K562 (cell line): ENCODE data around the gene GFI1. TPM values are rescaled to one million over a fixed set of nuclear protein-coding genes. Genes with fewer than 3 reads are reported as not detected.
A peak's percentile ranks its signal among the peaks of the same experiment; 100 is the strongest.

Experiments
- ATAC-seq: fragments of 200-7000 bp; cut with Tn5 transposase; 3 replicates; pipeline ENCODE4 v1.9.1; 2020; ENCODE audit warnings: moderate library complexity
- BruUV-seq: library from RNA; stranded (reverse); fragments of 400-500 nt; replicated peaks from 2 replicates; lab custom pipeline; 2021; lab: Mats Ljungman, UMichigan
- CTCF ChIA-PET: fragments of 300-600 bp; formaldehyde crosslinking; extraction: SDS; loops from one replicate; lab custom pipeline; 2021; ENCODE audit warnings: low intra/inter-chr PET ratio; lab: Yijun Ruan, JAX
- POLR2A ChIA-PET: fragments of 300-600, 350-650 bp; sonication (Branson Sonifier 250); formaldehyde crosslinking; extraction: SDS; loops from one replicate; lab custom pipeline; 2021; ENCODE audit warnings: antibody characterized with exemption, inconsistent platforms; lab: Yijun Ruan, JAX
- DNase-seq, 4 experiments: peaks; one replicate each; pipeline versions ENCODE4 v3.0.0 to v3.0.0-alpha.2; 2011 to 2018; ENCODE audit warnings: low spot score in 3 of 4, mixed read lengths in 3 of 4; ENCODE audit errors: extremely low read depth in 1 of 4
- FAIRE-seq: peaks from 2 replicates; lab custom pipeline; 2011; peaks lifted over from hg19 to GRCh38; lab: Jason Lieb, UNC
- H2AFZ ChIP-seq: 2 replicates; pipeline ENCODE4 v1.6.0; 2011; ENCODE audit warnings: low read depth, low read length, control low read depth, inconsistent platforms
- H3K27ac ChIP-seq: fragments of 200-600 bp; 3 replicates; pipeline ENCODE4 v1.8.0; 2011; ENCODE audit warnings: low read depth, mild to moderate bottlenecking, control low read depth, inconsistent platforms, low read length, moderate library complexity, mixed read lengths; ENCODE audit errors: extremely low read depth
- H3K27me3 ChIP-seq, 2 experiments: fragments of 300-600 bp in 1 of 2; 2 replicates in 1 of 2; 3 replicates in 1 of 2; pipeline versions ENCODE4 v1.6.0 to v1.8.0; 2011; ENCODE audit warnings: inconsistent platforms in 2 of 2, low read length in 2 of 2, mild to moderate bottlenecking in 1 of 2, mixed read lengths in 1 of 2, moderate library complexity in 1 of 2; ENCODE audit not compliant: control insufficient read depth in 2 of 2, insufficient read depth in 2 of 2
- H3K36me3 ChIP-seq: fragments of 300-600 bp; 3 replicates; pipeline ENCODE4 v1.8.0; 2011; ENCODE audit warnings: mild to moderate bottlenecking, low read length, inconsistent platforms; ENCODE audit not compliant: control insufficient read depth, insufficient read depth
- H3K4me1 ChIP-seq, 2 experiments: fragments of 200-600 bp in 1 of 2; replicated peaks in 1 of 2; 2 replicates in 1 of 2; 3 replicates in 1 of 2; pipeline versions ENCODE4 v1.5.1 to v1.8.0; 2011; ENCODE audit warnings: inconsistent platforms in 2 of 2, low read length in 2 of 2, mild to moderate bottlenecking in 1 of 2, mixed read lengths in 1 of 2, moderate library complexity in 1 of 2; ENCODE audit not compliant: control insufficient read depth in 2 of 2, insufficient read depth in 2 of 2
- H3K4me2 ChIP-seq: 2 replicates; pipeline ENCODE4 v1.6.1; 2011; ENCODE audit warnings: low read length, control low read depth, inconsistent platforms, mixed read lengths; ENCODE audit not compliant: insufficient read depth
- H3K4me3 ChIP-seq: fragments of 200-600 bp; sonication (generic), shearing (Covaris generic); 2 replicates; pipeline ENCODE4 v1.5.1; 2016; ENCODE audit warnings: control low read depth, inconsistent platforms
- H3K79me2 ChIP-seq: fragments of 200-600 bp; 3 replicates; pipeline ENCODE4 v1.8.0; 2011; ENCODE audit warnings: low read length, inconsistent platforms; ENCODE audit not compliant: control insufficient read depth, insufficient read depth
- H3K9ac ChIP-seq, 2 experiments: 2 replicates each; pipeline versions ENCODE4 v1.6.0 to v1.6.1; 2011; ENCODE audit warnings: low read depth in 2 of 2, low read length in 2 of 2, control low read depth in 1 of 2, inconsistent platforms in 1 of 2, mild to moderate bottlenecking in 1 of 2, mixed read lengths in 1 of 2; ENCODE audit not compliant: insufficient read depth in 1 of 2
- H3K9me1 ChIP-seq: one replicate; pipeline ENCODE4 v1.6.0; 2011; ENCODE audit warnings: inconsistent platforms, mild to moderate bottlenecking, low read length, moderate library complexity; ENCODE audit not compliant: control insufficient read depth, insufficient read depth
- H3K9me3 ChIP-seq: replicated peaks from 2 replicates; pipeline ENCODE4 v1.5.1; 2011; ENCODE audit warnings: low read depth, low read length, inconsistent platforms; ENCODE audit not compliant: control insufficient read depth, insufficient read depth
- H4K20me1 ChIP-seq: replicated peaks from 2 replicates; pipeline ENCODE4 v1.6.1; 2011; ENCODE audit warnings: low read length, inconsistent platforms, mixed read lengths; ENCODE audit not compliant: control insufficient read depth, insufficient read depth
- HMGXB4 ChIP-seq: sonication (generic); formaldehyde crosslinking; IDR thresholded peaks from 2 replicates; pipeline ENCODE4 v1.8.1; 2023; ENCODE audit warnings: mild to moderate bottlenecking, missing genetic modification reagents
- ZBTB33 ChIP-seq: sonication (generic); formaldehyde crosslinking; IDR thresholded peaks from 2 replicates; pipeline ENCODE4 v1.8.1; 2023; ENCODE audit warnings: mild to moderate bottlenecking, missing genetic modification reagents
- WGBS: fragments of 100-300 bp; shearing (Covaris generic); methylation state at CpG from one replicate; pipeline ENCODE4 v1.1.6; 2016; ENCODE audit warnings: low coverage, mixed read lengths; ENCODE audit not compliant: insufficient coverage; ENCODE audit errors: missing lambda C conversion rate; 5-methylcytosine and 5-hydroxymethylcytosine counted together
- in situ Hi-C: fragments of 300-500 bp; cut with MboI; formaldehyde crosslinking; loops from 4 replicates; pipeline ENCODE4 v1.15.0; 2018; ENCODE audit warnings: inconsistent platforms, mixed read lengths
- intact Hi-C: fragments of 100-400 bp; cut with micrococcal nuclease; formaldehyde crosslinking; loops from 2 replicates; pipeline ENCODE4 v1.14.2; 2022
- polyA plus RNA-seq, 8 experiments: library from polyadenylated mRNA; depleted of rRNA in 4 of 8; stranded (reverse) in 5 of 8; unstranded in 3 of 8; fragments of >200 nt; fragmentation: Nextera tagmentation in 2 of 8; fragmentation: Illumina TruSeq in 1 of 8; extraction: Ambion mirVana in 2 of 8; extraction: Trizol in 1 of 8; gene quantifications; 2 replicates each; pipeline versions ENCODE4 v1.2.1 to v1.2.3, GENCODE V29; 2011 to 2014; ENCODE audit warnings: inconsistent platforms in 1 of 8, missing spikeins in 1 of 8
- total RNA-seq, 7 experiments: library from RNA; depleted of rRNA in 6 of 7; stranded (reverse); fragments of >200 nt in 6 of 7; fragmentation: Illumina TruSeq in 2 of 7; extraction: Trizol in 2 of 7; gene quantifications; 2 replicates each; pipeline versions ENCODE4 v1.2.1 to v1.2.3, GENCODE V29; 2011 to 2021; ENCODE audit warnings: low replicate concordance in 1 of 7
- TF ChIP-seq, protein P1 (sequence below): fragments of 450-650 bp; IDR thresholded peaks from 2 replicates; pipeline ENCODE4 v1.6.1; 2018; ENCODE audit not compliant: partially characterized antibody

The GFI1 gene
- total and polyA plus RNA-seq, 9 of the 15 experiments (the other 6 are each of a cell fraction or from before 2014, with no cell fraction given) = 0.07 to 0.93 (median 0.46) TPM

DNA sequence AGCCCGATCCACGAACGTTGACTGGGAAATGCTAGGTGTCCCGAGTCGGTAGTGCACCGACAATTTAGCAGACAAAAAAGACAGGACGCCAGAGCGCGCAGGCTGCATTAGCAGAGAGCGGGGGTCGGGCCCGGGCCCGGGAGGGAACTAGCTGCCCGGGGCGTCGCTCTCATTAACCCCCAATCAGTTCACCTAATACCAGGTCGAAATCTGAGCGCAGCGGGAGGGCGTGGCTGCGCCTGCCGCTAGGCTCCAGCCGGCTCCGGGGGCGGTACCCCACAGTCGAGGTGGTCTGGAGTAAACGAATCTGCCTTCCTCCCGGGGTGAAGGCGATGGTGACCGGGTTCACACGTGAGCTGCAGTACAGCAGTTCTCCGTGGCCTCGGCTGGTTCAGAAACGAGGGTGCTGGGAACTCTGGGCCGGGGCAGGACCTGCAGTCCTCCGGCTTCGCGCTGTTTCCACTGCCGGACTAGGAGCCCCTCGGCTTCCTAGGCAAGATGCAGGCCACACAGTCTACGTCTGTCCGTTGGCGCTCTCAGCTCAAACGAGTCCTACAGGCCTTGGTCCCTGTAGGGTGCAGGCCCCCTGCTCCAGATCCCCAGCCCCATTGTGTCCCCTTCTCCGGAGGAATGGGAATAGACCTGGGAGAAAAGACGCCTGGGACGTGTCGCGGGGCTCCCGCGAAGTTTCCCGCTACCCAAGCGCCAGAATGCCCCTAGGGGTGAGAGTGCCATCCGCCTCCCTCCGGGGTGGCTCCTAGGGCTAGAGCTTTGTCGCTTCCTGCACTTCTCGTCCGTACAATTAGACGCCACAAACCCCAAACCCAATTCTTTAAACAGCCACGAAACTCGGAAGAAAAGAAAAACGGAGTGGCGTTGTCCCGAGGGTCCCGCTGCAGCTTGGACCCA is 2.0 kb downstream of the GFI1 start (continued):
- no peak for TF ChIP-seq HMGXB4 (CRISPR knock-in tag)

GRCh38 chr1:92483610-92484471 is 2.9 kb downstream of the GFI1 start:
- TF ChIP-seq, protein P1, sequence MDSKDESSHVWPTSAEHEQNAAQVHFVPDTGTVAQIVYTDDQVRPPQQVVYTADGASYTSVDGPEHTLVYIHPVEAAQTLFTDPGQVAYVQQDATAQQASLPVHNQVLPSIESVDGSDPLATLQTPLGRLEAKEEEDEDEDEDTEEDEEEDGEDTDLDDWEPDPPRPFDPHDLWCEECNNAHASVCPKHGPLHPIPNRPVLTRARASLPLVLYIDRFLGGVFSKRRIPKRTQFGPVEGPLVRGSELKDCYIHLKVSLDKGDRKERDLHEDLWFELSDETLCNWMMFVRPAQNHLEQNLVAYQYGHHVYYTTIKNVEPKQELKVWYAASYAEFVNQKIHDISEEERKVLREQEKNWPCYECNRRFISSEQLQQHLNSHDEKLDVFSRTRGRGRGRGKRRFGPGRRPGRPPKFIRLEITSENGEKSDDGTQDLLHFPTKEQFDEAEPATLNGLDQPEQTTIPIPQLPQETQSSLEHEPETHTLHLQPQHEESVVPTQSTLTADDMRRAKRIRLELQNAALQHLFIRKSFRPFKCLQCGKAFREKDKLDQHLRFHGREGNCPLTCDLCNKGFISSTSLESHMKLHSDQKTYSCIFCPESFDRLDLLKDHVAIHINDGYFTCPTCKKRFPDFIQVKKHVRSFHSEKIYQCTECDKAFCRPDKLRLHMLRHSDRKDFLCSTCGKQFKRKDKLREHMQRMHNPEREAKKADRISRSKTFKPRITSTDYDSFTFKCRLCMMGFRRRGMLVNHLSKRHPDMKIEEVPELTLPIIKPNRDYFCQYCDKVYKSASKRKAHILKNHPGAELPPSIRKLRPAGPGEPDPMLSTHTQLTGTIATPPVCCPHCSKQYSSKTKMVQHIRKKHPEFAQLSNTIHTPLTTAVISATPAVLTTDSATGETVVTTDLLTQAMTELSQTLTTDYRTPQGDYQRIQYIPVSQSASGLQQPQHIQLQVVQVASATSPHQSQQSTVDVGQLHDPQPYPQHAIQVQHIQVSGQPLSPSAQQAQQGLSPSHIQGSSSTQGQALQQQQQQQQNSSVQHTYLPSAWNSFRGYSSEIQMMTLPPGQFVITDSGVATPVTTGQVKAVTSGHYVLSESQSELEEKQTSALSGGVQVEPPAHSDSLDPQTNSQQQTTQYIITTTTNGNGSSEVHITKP = no peak
- TF ChIP-seq ZBTB33 = peak; percentile 33; the same call in 1 of the 2 replicates
- Histone ChIP-seq H3K79me2 (no peaks in the 10 kb centered on the region), H3K36me3 (no peaks in the 10 kb centered on the region), H4K20me1 (no peaks in the 10 kb centered on the region), H3K4me2 (no peak overlapping the region), H3K27ac (no peak overlapping the region), H3K9ac (no peak overlapping the region), H3K9me3 (peaks cover 5% of the 10 kb centered on the region; the same call in 1 of the 2 replicates), H3K9me1 (no peaks in the 10 kb centered on the region), H2AFZ (no peak overlapping the region), H3K27me3 (peaks cover 5 to 21% of the 10 kb centered on the region in 2 experiments; a peak in 3 of 5 replicates), H3K4me3 (no peak overlapping the region), H3K4me1 (peaks cover 0 to 24% of the 10 kb centered on the region in 2 experiments; a peak in 2 of 5 replicates)
- BruUV-seq = no TSS peak
- no peak for FAIRE-seq
- ChIA-PET CTCF (no interaction called here), POLR2A (no interaction called here)
- ATAC-seq = no peak
- intact Hi-C loops = no loop called here
- in situ Hi-C loops = no loop called here
- DNase-seq = no peak
- 70% methylated on average over 29 of the region's 56 CpGs for WGBS
